Measurements from ENCODE around the gene PURB. TPM values are rescaled to one million over a fixed set of nuclear protein-coding genes. Genes with fewer than 3 reads are reported as not detected.

Gene PURB
- total and polyA plus RNA-seq, 2 experiments from 2014 or later = 1.6 to 17.0 TPM

- no peak for DNase-seq
- H2AFZ ChIP-seq = no peak overlapping the region
- H3K79me2 ChIP-seq (ENCODE audit: insufficient read depth) = peaks cover 26% of the 10 kb centered on the region
- 96% methylated on average over 1 of the region's 1 CpG for WGBS, 2 experiments (ENCODE audit: low coverage in 1 of 2, low lambda C conversion rate in 2 of 2, missing lambda C conversion rate in 2 of 2)
- no peaks in the 10 kb centered on the region for H3K4me1 ChIP-seq (ENCODE audit: insufficient read depth)
- H3K9me2 ChIP-seq (ENCODE audit: insufficient read depth) = no peaks in the 10 kb centered on the region
- H3K9me3 ChIP-seq (ENCODE audit: low read depth) = no peaks in the 10 kb centered on the region
- H3K27me3 ChIP-seq (replicated peaks; ENCODE audit: insufficient read depth) = no peaks in the 10 kb centered on the region
- no peak overlapping the region for H3K9ac ChIP-seq
- in situ Hi-C loops (cut with MboI) = no loop called here
- no peaks in the 10 kb centered on the region for H4K20me1 ChIP-seq (ENCODE audit: insufficient read depth)
- no peak overlapping the region for H3K4me2 ChIP-seq (ENCODE audit: unreplicated experiment)
- H3K27ac ChIP-seq = no peak overlapping the region
- H3K4me3 ChIP-seq = no peak overlapping the region
- H3F3A ChIP-seq (ENCODE audit: insufficient read depth) = peaks cover 8% of the 10 kb centered on the region; the same call in 1 of the 2 replicates
- no peaks in the 10 kb centered on the region for H3K36me3 ChIP-seq (ENCODE audit: low read depth)
- no peak for TF ChIP-seq EZH2phosphoT487 (IDR thresholded peaks at IDR 0.05; ENCODE audit: insufficient read depth, low read depth)
- no peak for TF ChIP-seq EZH2 (IDR thresholded peaks at IDR 0.05; ENCODE audit: insufficient read depth, poor library complexity, severe bottlenecking)
Observed at GRCh38 chr7:44897309-44897708, 12.0 kb upstream of the PURB start.

GRCh38 chr7:44894888-44895580 is 9.7 kb upstream of the PURB start:
- no peak overlapping the region for H3K9ac ChIP-seq
- H2AFZ ChIP-seq = no peak overlapping the region
- no peak overlapping the region for H3K4me3 ChIP-seq
- no peaks in the 10 kb centered on the region for H3K9me2 ChIP-seq (ENCODE audit: insufficient read depth)
- TF ChIP-seq EZH2 (IDR thresholded peaks at IDR 0.05; ENCODE audit: insufficient read depth, poor library complexity, severe bottlenecking) = no peak
- no peak for TF ChIP-seq EZH2phosphoT487 (IDR thresholded peaks at IDR 0.05; ENCODE audit: insufficient read depth, low read depth)
- H3F3A ChIP-seq (ENCODE audit: insufficient read depth) = peaks cover 8% of the 10 kb centered on the region; the same call in 1 of the 2 replicates
- H3K79me2 ChIP-seq (ENCODE audit: insufficient read depth) = peaks cover 41% of the 10 kb centered on the region
- H3K4me1 ChIP-seq (ENCODE audit: insufficient read depth) = no peaks in the 10 kb centered on the region
- in situ Hi-C loops (cut with MboI) = no loop called here
- no peak for DNase-seq
- no peak overlapping the region for H3K4me2 ChIP-seq (ENCODE audit: unreplicated experiment)
- no peaks in the 10 kb centered on the region for H3K27me3 ChIP-seq (replicated peaks; ENCODE audit: insufficient read depth)
- H3K9me3 ChIP-seq (ENCODE audit: low read depth) = no peaks in the 10 kb centered on the region
- no peaks in the 10 kb centered on the region for H3K36me3 ChIP-seq (ENCODE audit: low read depth)
- WGBS, 2 experiments (ENCODE audit: low coverage in 1 of 2, low lambda C conversion rate in 2 of 2, missing lambda C conversion rate in 2 of 2) = 55 to 59% methylated on average over 4 of the region's 4 CpGs
- no peak overlapping the region for H3K27ac ChIP-seq
- H4K20me1 ChIP-seq (ENCODE audit: insufficient read depth) = no peaks in the 10 kb centered on the region

DNA sequence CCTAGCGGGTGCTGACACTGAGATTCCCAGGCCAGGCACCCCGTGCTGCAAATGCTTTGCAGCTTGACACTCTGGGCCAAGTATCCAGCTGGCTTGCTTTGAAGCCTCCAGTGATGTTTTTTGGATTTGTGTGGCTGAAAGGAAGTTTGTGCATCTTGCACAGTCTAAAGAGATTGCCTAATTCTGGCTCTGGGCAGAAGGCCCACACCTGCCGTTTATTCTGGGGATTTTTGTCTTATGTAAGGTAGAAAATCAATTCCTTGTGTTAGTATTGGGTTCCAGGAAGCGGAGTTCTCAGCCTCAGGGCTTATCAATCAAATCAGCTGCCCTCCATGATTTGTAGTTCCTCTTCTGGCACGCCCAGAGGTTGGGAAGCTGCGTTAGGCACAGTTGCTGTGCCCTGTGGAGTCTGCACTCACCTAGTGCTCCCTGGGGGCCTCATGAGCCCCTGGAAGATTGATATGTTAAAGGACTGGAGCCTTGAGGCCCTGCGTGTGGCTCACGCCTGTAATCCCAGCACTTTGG is 8.4 kb upstream of the PURB start:
- no peak overlapping the region for H3K4me3 ChIP-seq
- no peaks in the 10 kb centered on the region for H3K4me1 ChIP-seq (ENCODE audit: insufficient read depth)
- no peak overlapping the region for H3K9ac ChIP-seq
- no peaks in the 10 kb centered on the region for H3K36me3 ChIP-seq (ENCODE audit: low read depth)
- H3K27ac ChIP-seq = no peak overlapping the region
- no peak overlapping the region for H3K4me2 ChIP-seq (ENCODE audit: unreplicated experiment)
- no peaks in the 10 kb centered on the region for H3K27me3 ChIP-seq (replicated peaks; ENCODE audit: insufficient read depth)
- WGBS, 2 experiments (ENCODE audit: low coverage in 1 of 2, low lambda C conversion rate in 2 of 2, missing lambda C conversion rate in 2 of 2) = 59 to 60% methylated on average over 8 of the region's 8 CpGs
- H3K9me2 ChIP-seq (ENCODE audit: insufficient read depth) = no peaks in the 10 kb centered on the region
- TF ChIP-seq EZH2phosphoT487 (IDR thresholded peaks at IDR 0.05; ENCODE audit: insufficient read depth, low read depth) (no peak), EZH2 (IDR thresholded peaks at IDR 0.05; ENCODE audit: insufficient read depth, poor library complexity, severe bottlenecking) (no peak)
- H2AFZ ChIP-seq = no peak overlapping the region
- peaks cover 8% of the 10 kb centered on the region; the same call in 1 of the 2 replicates for H3F3A ChIP-seq (ENCODE audit: insufficient read depth)
- H3K9me3 ChIP-seq (ENCODE audit: low read depth) = no peaks in the 10 kb centered on the region
- DNase-seq = no peak
- in situ Hi-C loops (cut with MboI) = no loop called here
- H4K20me1 ChIP-seq (ENCODE audit: insufficient read depth) = no peaks in the 10 kb centered on the region
- peaks cover 51% of the 10 kb centered on the region for H3K79me2 ChIP-seq (ENCODE audit: insufficient read depth)

DNA sequence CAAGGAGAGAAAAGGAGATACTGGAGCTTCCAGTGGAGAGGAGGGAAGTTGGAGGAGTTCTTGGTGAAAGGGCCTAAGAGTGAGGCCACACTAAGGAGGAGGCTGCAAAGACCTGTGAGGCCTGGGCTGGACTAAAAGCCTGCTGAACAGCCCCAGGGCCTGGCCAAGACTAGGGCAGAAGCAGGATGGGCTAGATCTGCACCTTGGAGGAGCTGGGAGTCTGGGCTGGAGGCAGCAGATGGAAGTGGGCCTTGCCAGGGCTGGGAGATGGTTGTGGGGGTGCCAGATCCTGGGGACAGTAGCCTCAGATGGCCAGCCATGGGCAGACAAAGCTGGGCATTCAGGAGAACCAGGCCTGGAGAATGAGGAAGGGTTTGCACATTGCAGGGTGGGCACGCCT is 6.5 kb upstream of the PURB start:
- Histone ChIP-seq H3K27ac (no peak overlapping the region), H3K4me1 (ENCODE audit: insufficient read depth) (peaks cover under 1% of the 10 kb centered on the region)

More for the DNA sequence above, 6.5 kb upstream of the PURB start:
- WGBS, 2 experiments (ENCODE audit: low coverage in 1 of 2, low lambda C conversion rate in 2 of 2, missing lambda C conversion rate in 2 of 2) = 56 to 95% methylated on average over 1 of the region's 1 CpG
- H3K9me2 ChIP-seq (ENCODE audit: insufficient read depth) = no peaks in the 10 kb centered on the region
- H3K79me2 ChIP-seq (ENCODE audit: insufficient read depth) = peaks cover 71% of the 10 kb centered on the region
- H3K27me3 ChIP-seq (replicated peaks; ENCODE audit: insufficient read depth) = no peaks in the 10 kb centered on the region
- H3F3A ChIP-seq (ENCODE audit: insufficient read depth) = peaks cover 3% of the 10 kb centered on the region
- no peak overlapping the region for H3K4me3 ChIP-seq
- in situ Hi-C loops (cut with MboI) = no loop called here
- no peaks in the 10 kb centered on the region for H3K36me3 ChIP-seq (ENCODE audit: low read depth)
- TF ChIP-seq EZH2 (IDR thresholded peaks at IDR 0.05; ENCODE audit: insufficient read depth, poor library complexity, severe bottlenecking) (no peak), EZH2phosphoT487 (IDR thresholded peaks at IDR 0.05; ENCODE audit: insufficient read depth, low read depth) (no peak)
- H3K9me3 ChIP-seq (ENCODE audit: low read depth) = no peaks in the 10 kb centered on the region
- H2AFZ ChIP-seq = no peak overlapping the region
- no peak for DNase-seq
- H3K9ac ChIP-seq = no peak overlapping the region
- H3K4me2 ChIP-seq (ENCODE audit: unreplicated experiment) = no peak overlapping the region
- no peaks in the 10 kb centered on the region for H4K20me1 ChIP-seq (ENCODE audit: insufficient read depth)
